ENCODE measurements around the gene PWWP2A. TPM values are rescaled to one million over a fixed set of nuclear protein-coding genes. Genes with fewer than 3 reads are reported as not detected.

Gene PWWP2A
- polyA plus RNA-seq, 2 of the 4 experiments (the other 2 are of a cell fraction): 9.0 to 10.9 TPM

- DNase-seq (ENCODE audit: low read depth in 1 of 2, low spot score in 1 of 2) (no peak), ATAC-seq (no peak), FAIRE-seq (no peak)
- no peak for TF ChIP-seq MAFK (IDR thresholded peaks at IDR 0.05; ENCODE audit: partially characterized antibody)
- peak; percentile 56 to 70 for TF ChIP-seq CEBPB (IDR thresholded peaks at IDR 0.05)
- ChIA-PET POLR2A (no interaction called here), CTCF (interaction anchor here (0.6 to 0.7 kb wide), 2 partner anchors 74 to 185 kb away, joined by 3 read pairs; no protein-coding TSS in a partner anchor)
- H3K4me1 ChIP-seq: no peaks in the 10 kb centered on the region
- no peak overlapping the region for H3K4me2 ChIP-seq
- WGBS (ENCODE audit: missing lambda C conversion rate): 93% methylated on average over 6 of the region's 6 CpGs
- no peak overlapping the region for H3K27ac ChIP-seq
- H3K9me3 ChIP-seq: no peaks in the 10 kb centered on the region
- H3K4me3 ChIP-seq: no peak overlapping the region
These were observed 35.9 kb upstream of the PWWP2A start for GRCh38 chr5:160155017-160155750.

DNA sequence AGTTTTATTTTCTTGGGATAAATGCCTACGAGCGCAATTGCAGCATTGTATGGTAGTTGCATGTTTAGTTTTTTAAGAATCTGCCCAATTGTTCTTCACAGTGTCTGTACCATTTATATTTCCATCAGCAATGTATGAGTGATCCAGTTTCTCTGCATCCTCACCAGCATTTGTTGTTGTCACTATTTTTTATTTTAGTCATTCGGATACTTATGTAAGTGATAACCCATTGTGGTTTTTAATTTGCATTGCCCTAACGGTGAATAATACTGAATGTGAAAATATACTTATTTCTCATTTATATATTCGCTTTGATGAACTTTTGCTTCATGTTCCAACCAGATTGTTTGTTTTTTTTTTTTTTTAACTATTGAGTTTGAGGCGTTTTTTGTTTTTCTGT is 33.7 kb upstream of the PWWP2A start:
- H3K27ac ChIP-seq: no peak overlapping the region
- no peak overlapping the region for H3K4me2 ChIP-seq
- no peak for FAIRE-seq
- no peaks in the 10 kb centered on the region for H3K9me3 ChIP-seq
- no peaks in the 10 kb centered on the region for H3K4me1 ChIP-seq
- POLR2A ChIA-PET: no interaction called here
- no peak for DNase-seq (ENCODE audit: low read depth in 1 of 2, low spot score in 1 of 2)
- no peak overlapping the region for H3K4me3 ChIP-seq
- WGBS (ENCODE audit: missing lambda C conversion rate): 67% methylated on average over 6 of the region's 6 CpGs
- TF ChIP-seq MYC (IDR thresholded peaks at IDR 0.05; ENCODE audit: borderline replicate concordance, low read length) (no peak), POLR2AphosphoS2 (conservative IDR thresholded peaks at IDR 0.05; ENCODE audit: low read length) (no peak), HOXB5 (CRISPR knock-in tag; IDR thresholded peaks at IDR 0.05) (no peak), FOSL2 (IDR thresholded peaks at IDR 0.05) (no peak), FOSL2 (CRISPR knock-in tag; IDR thresholded peaks at IDR 0.05) (no peak)
- CTCF ChIA-PET: interaction anchor here (0.6 kb wide), 1 partner anchor 56 kb away, joined by 3 read pairs; no protein-coding TSS in a partner anchor
- no peak for ATAC-seq

GRCh38 chr5:160152287-160152686 is 33.0 kb upstream of the PWWP2A start:
- TF ChIP-seq KDM1A (IDR thresholded peaks at IDR 0.05; ENCODE audit: low read depth) (no peak), CBX8 (IDR thresholded peaks at IDR 0.05) (no peak), FOXS1 (CRISPR knock-in tag; IDR thresholded peaks at IDR 0.05) (no peak), ZC3H11A (IDR thresholded peaks at IDR 0.05) (no peak), JUN (IDR thresholded peaks at IDR 0.05) (no peak), CHD4 (IDR thresholded peaks at IDR 0.05; ENCODE audit: borderline replicate concordance) (no peak), NFE2L2 (conservative IDR thresholded peaks at IDR 0.05; ENCODE audit: low read length) (no peak), RCOR1 (IDR thresholded peaks at IDR 0.05; ENCODE audit: low read depth, low read length) (no peak), USF2 (IDR thresholded peaks at IDR 0.05) (no peak), ZSCAN20 (CRISPR knock-in tag; IDR thresholded peaks at IDR 0.05) (no peak), KDM5A (IDR thresholded peaks at IDR 0.05) (no peak), SREBF2 (IDR thresholded peaks at IDR 0.05) (no peak), TFCP2L1 (CRISPR knock-in tag; IDR thresholded peaks at IDR 0.05) (no peak), RNF2 (IDR thresholded peaks at IDR 0.05; ENCODE audit: borderline replicate concordance, low read depth) (no peak)
- TF ChIP-seq, protein P1, sequence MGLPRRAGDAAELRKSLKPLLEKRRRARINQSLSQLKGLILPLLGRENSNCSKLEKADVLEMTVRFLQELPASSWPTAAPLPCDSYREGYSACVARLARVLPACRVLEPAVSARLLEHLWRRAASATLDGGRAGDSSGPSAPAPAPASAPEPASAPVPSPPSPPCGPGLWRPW (IDR thresholded peaks at IDR 0.05): no peak
- no peak overlapping the region for H3K4me2 ChIP-seq
- ATAC-seq (no peak), FAIRE-seq (no peak), DNase-seq (ENCODE audit: low read depth in 1 of 2, low spot score in 1 of 2) (no peak)
- no peak overlapping the region for H3K4me3 ChIP-seq
- no peak overlapping the region for H3K27ac ChIP-seq
- H3K4me1 ChIP-seq: no peaks in the 10 kb centered on the region
- ChIA-PET POLR2A (no interaction called here), CTCF (interaction anchor here (0.6 to 0.7 kb wide), 2 partner anchors 55 to 74 kb away, joined by 3 read pairs; no protein-coding TSS in a partner anchor)
- H3K9me3 ChIP-seq: no peaks in the 10 kb centered on the region
- WGBS (ENCODE audit: missing lambda C conversion rate): 88% methylated on average over 1 of the region's 1 CpG

DNA sequence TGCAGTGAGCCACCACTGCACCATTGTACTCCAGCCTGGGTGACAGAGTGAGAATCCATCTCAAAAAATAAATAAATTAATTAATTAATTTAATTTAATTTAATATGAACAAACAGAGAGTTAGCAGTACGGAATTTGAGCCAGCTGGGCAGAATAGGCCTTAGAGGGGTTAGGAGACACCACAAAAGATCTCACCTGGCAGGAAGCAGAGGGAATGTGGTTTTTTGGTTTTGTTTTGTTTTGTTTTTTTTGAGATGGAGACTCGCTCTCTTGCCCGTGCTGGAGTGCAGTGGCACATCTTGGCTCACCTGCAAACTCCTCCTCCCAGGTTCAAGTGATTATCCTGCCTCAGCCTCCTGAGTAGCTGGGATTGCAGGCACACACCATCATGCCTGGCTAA is 31.8 kb upstream of the PWWP2A start:
- WGBS (ENCODE audit: missing lambda C conversion rate): 85% methylated on average over 3 of the region's 3 CpGs
- CTCF ChIA-PET: interaction anchor here (1.2 kb wide), 1 partner anchor 12 kb away, joined by 3 read pairs; no protein-coding TSS in a partner anchor
- FAIRE-seq: no peak

More for the DNA sequence above, 31.8 kb upstream of the PWWP2A start:
- H3K4me1 ChIP-seq: no peaks in the 10 kb centered on the region
- TF ChIP-seq JUN (IDR thresholded peaks at IDR 0.05): no peak
- POLR2A ChIA-PET: no interaction called here
- H3K27ac ChIP-seq: no peak overlapping the region
- ATAC-seq: no peak
- DNase-seq (ENCODE audit: low read depth in 1 of 2, low spot score in 1 of 2): no peak
- no peak overlapping the region for H3K4me2 ChIP-seq
- no peak overlapping the region for H3K4me3 ChIP-seq
- no peaks in the 10 kb centered on the region for H3K9me3 ChIP-seq

Data from A549 (cell line).